Testis (tissue), 2 donors: ENCODE measurements around the gene RPA3.

Experiments used
- POLR2A ChIP-seq: fragments of 450-650 bp; IDR thresholded peaks from one replicate; pipeline ENCODE4 v1.6.1; 2017; ENCODE audit warnings: antibody characterized with exemption, mild to moderate bottlenecking, moderate library complexity
- TF ChIP-seq, protein P1 (sequence below), 3 experiments: fragments of 450-650 bp in 2 of 3; fragments of 200-600 bp in 1 of 3; sonication (generic) in 1 of 3; IDR thresholded peaks; one replicate each; pipeline ENCODE4 v1.5.1; 2016 to 2019; ENCODE audit warnings: antibody characterized with exemption in 3 of 3, mild to moderate bottlenecking in 2 of 3, moderate library complexity in 1 of 3

DNA sequence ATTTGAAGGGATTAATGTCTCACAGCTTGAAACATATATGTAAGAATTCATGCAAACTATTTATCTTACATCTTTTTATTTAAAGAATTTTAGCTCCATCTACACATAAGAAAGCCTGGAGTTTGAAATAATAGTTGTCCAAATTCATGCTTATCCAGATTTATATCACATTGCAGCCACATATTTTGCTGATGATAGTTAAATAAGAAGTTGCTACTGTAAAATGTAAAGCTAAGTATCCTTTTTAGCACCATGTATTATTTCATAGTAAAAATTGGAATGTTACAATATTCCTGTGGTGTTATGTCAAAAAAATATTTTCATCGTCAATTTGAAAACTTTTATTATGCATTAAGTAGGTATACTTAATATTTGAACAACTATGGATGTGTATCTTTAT, 105.2 kb downstream of the RPA3 start:
- TF ChIP-seq, protein P1, sequence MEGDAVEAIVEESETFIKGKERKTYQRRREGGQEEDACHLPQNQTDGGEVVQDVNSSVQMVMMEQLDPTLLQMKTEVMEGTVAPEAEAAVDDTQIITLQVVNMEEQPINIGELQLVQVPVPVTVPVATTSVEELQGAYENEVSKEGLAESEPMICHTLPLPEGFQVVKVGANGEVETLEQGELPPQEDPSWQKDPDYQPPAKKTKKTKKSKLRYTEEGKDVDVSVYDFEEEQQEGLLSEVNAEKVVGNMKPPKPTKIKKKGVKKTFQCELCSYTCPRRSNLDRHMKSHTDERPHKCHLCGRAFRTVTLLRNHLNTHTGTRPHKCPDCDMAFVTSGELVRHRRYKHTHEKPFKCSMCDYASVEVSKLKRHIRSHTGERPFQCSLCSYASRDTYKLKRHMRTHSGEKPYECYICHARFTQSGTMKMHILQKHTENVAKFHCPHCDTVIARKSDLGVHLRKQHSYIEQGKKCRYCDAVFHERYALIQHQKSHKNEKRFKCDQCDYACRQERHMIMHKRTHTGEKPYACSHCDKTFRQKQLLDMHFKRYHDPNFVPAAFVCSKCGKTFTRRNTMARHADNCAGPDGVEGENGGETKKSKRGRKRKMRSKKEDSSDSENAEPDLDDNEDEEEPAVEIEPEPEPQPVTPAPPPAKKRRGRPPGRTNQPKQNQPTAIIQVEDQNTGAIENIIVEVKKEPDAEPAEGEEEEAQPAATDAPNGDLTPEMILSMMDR (IDR thresholded peaks at IDR 0.05): no peak
- TF ChIP-seq POLR2A: no peak
